Measurements from ENCODE around the gene LONP1. TPM values are rescaled to one million over a fixed set of nuclear protein-coding genes. Genes with fewer than 3 reads are reported as not detected.

LONP1 gene
- total RNA-seq, 1 donor from 2014 or later: 74.0 TPM

GRCh38 chr19:5714816-5715215 lies 5.1 kb downstream of the LONP1 start:
- Mint-ChIP-seq H3K4me3 (no peak overlapping the region), H3K27ac (no peak overlapping the region), H3K27me3 (no peaks in the 10 kb centered on the region), H3K9me3 (no peaks in the 10 kb centered on the region), H3K4me1 (ENCODE audit: unreplicated experiment) (peaks cover 10% of the 10 kb centered on the region), H3K36me3 (no peaks in the 10 kb centered on the region)
- no peak for DNase-seq (ENCODE audit: extremely low spot score, unreplicated experiment)
- TF ChIP-seq CTCF (conservative IDR thresholded peaks at IDR 0.05): no peak

GRCh38 chr19:5713228-5713627 lies 6.7 kb downstream of the LONP1 start:
- no peak for DNase-seq (ENCODE audit: extremely low spot score, unreplicated experiment)
- Mint-ChIP-seq H3K4me3 (no peak overlapping the region), H3K9me3 (no peaks in the 10 kb centered on the region), H3K27ac (no peak overlapping the region), H3K4me1 (ENCODE audit: unreplicated experiment) (no peaks in the 10 kb centered on the region), H3K27me3 (no peaks in the 10 kb centered on the region), H3K36me3 (no peaks in the 10 kb centered on the region)
- no peak for TF ChIP-seq CTCF (conservative IDR thresholded peaks at IDR 0.05)

- no peak for DNase-seq (ENCODE audit: extremely low spot score, unreplicated experiment)
- Mint-ChIP-seq H3K9me3 (no peaks in the 10 kb centered on the region), H3K27me3 (no peaks in the 10 kb centered on the region), H3K27ac (no peak overlapping the region), H3K36me3 (no peaks in the 10 kb centered on the region), H3K4me1 (ENCODE audit: unreplicated experiment) (no peaks in the 10 kb centered on the region), H3K4me3 (no peak overlapping the region)
- TF ChIP-seq CTCF (conservative IDR thresholded peaks at IDR 0.05): no peak
Measured at GRCh38 chr19:5711713-5712161, 8.2 kb downstream of the LONP1 start.

GRCh38 chr19:5711025-5711424 lies 8.9 kb downstream of the LONP1 start:
- no peaks in the 10 kb centered on the region for H3K4me1 Mint-ChIP-seq (ENCODE audit: unreplicated experiment)
- no peak overlapping the region for H3K4me3 Mint-ChIP-seq
- no peak for TF ChIP-seq CTCF (conservative IDR thresholded peaks at IDR 0.05)
- no peaks in the 10 kb centered on the region for H3K27me3 Mint-ChIP-seq
- H3K27ac Mint-ChIP-seq: no peak overlapping the region
- DNase-seq (ENCODE audit: extremely low spot score, unreplicated experiment): no peak
- no peaks in the 10 kb centered on the region for H3K9me3 Mint-ChIP-seq
- H3K36me3 Mint-ChIP-seq: no peaks in the 10 kb centered on the region

GRCh38 chr19:5707576-5708575 lies 12.1 kb downstream of the LONP1 start:
- Mint-ChIP-seq H3K4me1 (ENCODE audit: unreplicated experiment) (no peaks in the 10 kb centered on the region), H3K36me3 (peaks cover 5% of the 10 kb centered on the region), H3K9me3 (no peaks in the 10 kb centered on the region), H3K4me3 (no peak overlapping the region), H3K27me3 (no peaks in the 10 kb centered on the region), H3K27ac (no peak overlapping the region)
- TF ChIP-seq CTCF (conservative IDR thresholded peaks at IDR 0.05): no peak
- no peak for DNase-seq (ENCODE audit: extremely low spot score, unreplicated experiment)

All from type B pancreatic cell (in vitro differentiated cells).